ENCODE measurements around the gene CHRNE. TPM values are rescaled to one million over a fixed set of nuclear protein-coding genes. Genes with fewer than 3 reads are reported as not detected.

Gene CHRNE
- total RNA-seq, 1 donor = 4.9 TPM

DNA sequence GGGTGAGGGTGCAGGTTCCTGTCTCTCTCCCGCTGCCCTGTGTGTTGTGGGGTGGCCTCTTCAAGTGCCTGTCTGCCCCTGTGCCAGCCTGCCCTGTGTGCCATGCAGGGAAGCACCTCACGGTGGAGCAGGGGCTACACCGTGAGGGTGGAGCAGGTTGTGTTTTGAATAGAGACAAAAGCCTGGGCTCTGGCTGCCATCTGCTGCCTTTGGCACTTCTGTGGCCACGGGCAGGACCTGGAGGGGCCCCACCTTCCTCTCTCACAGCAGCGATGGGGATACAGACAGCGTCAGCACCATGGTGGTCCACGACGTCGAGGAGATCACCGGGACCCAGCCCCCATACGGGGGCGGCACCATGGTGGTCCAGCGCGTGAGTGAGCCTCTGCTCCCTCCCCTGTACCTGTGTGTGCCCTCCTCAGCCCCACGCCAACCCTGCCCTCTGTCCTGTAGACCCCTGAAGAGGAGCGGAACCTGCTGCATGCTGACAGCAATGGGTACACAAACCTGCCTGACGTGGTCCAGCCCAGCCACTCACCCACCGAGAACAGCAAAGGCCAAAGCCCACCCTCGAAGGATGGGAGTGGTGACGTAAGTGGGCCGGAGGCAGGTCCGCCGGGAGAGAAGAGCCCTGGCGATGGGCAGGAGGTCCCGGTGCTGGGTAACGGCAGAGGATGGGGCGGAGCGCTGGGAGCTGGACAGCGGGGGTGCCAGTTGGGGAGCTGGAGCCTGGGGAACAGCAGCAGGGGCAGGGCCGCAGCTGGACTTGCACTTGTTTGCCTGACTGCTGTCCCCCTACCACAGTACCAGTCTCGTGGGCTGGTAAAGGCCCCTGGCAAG, 9.0 kb downstream of the CHRNE start:
- TF ChIP-seq, protein P1, sequence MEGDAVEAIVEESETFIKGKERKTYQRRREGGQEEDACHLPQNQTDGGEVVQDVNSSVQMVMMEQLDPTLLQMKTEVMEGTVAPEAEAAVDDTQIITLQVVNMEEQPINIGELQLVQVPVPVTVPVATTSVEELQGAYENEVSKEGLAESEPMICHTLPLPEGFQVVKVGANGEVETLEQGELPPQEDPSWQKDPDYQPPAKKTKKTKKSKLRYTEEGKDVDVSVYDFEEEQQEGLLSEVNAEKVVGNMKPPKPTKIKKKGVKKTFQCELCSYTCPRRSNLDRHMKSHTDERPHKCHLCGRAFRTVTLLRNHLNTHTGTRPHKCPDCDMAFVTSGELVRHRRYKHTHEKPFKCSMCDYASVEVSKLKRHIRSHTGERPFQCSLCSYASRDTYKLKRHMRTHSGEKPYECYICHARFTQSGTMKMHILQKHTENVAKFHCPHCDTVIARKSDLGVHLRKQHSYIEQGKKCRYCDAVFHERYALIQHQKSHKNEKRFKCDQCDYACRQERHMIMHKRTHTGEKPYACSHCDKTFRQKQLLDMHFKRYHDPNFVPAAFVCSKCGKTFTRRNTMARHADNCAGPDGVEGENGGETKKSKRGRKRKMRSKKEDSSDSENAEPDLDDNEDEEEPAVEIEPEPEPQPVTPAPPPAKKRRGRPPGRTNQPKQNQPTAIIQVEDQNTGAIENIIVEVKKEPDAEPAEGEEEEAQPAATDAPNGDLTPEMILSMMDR (IDR thresholded peaks at IDR 0.05; ENCODE audit: insufficient read depth, low read length) = no peak
- no peak overlapping the region for H3K4me3 ChIP-seq (ENCODE audit: low read depth, low read length)
- DNase-seq (ENCODE audit: low read depth) = no peak

DNA sequence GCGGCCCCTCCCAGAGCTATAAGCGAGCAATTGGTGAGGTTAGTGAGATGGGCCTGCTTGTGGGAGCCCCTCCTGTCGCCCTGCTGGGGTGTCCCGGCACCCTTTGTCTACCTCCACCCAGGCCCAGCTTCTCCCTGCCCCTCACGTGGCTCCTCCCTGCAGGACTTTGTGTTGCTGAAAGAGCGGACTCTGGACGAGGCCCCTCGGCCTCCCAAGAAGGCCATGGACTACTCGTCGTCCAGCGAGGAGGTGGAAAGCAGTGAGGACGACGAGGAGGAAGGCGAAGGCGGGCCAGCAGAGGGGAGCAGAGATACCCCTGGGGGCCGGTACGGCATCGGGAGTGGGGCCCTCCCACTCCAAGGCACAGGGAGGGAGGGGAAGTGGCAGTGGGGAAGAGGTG, 9.6 kb downstream of the CHRNE start:
- H3K4me3 ChIP-seq (ENCODE audit: low read depth, low read length) = no peak overlapping the region
- TF ChIP-seq, protein P1 (IDR thresholded peaks at IDR 0.05; ENCODE audit: insufficient read depth, low read length) = no peak
- DNase-seq (ENCODE audit: low read depth) = no peak

DNA sequence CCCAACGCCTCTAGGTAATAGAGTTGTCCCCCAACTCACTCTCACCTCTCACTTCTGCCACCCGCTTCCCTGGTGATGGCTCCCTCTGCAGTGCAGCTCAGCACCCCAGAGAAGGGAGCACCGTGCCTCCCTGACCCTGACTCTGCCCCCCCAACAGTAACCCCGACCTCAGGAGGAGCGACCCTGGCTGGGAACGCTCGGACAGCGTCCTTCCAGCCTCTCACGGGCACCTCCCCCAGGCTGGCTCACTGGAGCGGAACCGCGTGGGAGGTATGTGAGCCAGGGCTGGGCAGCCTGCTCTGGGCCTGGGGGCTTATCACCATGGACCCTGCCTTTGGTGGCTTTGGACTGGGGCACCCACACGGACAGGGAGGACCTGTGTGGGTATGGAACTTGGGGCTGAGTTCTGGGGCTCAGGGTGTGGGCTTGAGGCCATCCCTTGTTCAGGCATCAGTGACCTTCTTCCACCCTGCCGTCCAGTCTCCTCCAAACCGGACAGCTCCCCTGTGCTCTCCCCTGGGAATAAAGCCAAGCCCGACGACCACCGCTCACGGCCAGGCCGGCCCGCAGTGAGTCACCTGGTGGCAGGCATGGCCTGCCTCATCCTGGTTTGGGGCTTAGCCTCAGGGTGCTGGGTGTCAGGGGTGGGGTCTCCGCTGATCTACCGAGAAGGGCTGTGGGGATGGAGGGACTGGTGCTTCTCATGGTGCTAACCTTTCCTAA, 10.2 kb downstream of the CHRNE start:
- DNase-seq (ENCODE audit: low read depth) = no peak
- no peak overlapping the region for H3K4me3 ChIP-seq (ENCODE audit: low read depth, low read length)
- TF ChIP-seq, protein P1 (IDR thresholded peaks at IDR 0.05; ENCODE audit: insufficient read depth, low read length) = no peak

DNA sequence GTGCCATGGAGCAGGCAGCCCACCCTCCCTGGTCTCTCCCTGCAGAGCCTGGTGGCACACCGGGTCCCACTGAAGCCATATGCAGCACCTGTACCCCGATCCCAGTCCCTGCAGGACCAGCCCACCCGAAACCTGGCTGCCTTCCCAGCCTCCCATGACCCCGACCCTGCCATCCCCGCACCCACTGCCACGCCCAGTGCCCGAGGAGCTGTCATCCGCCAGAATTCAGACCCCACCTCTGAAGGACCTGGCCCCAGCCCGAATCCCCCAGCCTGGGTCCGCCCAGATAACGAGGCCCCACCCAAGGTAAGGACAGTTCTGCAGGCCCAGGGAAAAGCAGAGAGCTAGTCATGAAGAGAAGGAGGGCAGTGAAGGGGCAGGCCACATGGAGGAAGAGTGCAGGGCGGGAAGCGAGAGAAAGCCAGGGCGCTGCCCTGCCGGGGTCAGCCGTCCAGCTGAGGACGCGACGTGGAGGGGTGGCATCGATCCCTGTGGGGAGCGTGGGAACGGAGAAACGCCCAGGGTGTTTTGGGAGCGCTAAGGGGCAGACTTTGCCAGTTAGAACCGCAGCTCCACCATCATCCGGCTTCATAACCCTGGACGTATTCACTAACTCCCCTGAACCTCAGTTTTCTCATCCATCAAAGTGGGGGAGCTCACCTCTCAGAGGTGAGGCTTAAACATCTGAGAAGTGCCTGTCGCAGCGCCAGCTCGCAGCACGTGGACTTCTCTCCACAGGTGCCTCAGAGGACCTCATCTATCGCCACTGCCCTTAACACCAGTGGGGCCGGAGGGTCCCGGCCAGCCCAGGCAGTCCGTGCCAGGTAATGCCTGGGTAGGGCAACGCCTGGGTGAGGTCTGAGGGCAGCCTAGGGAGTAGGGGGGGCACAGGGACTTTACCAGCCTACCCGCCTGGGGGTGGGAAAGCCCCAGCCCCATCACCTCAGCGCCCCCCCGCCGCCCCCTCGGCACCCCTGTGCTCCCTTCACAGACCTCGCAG, 11.2 kb downstream of the CHRNE start:
- H3K4me3 ChIP-seq (ENCODE audit: low read depth, low read length) = no peak overlapping the region
- TF ChIP-seq, protein P1 (IDR thresholded peaks at IDR 0.05; ENCODE audit: insufficient read depth, low read length) = no peak
- no peak for DNase-seq (ENCODE audit: low read depth)

DNA sequence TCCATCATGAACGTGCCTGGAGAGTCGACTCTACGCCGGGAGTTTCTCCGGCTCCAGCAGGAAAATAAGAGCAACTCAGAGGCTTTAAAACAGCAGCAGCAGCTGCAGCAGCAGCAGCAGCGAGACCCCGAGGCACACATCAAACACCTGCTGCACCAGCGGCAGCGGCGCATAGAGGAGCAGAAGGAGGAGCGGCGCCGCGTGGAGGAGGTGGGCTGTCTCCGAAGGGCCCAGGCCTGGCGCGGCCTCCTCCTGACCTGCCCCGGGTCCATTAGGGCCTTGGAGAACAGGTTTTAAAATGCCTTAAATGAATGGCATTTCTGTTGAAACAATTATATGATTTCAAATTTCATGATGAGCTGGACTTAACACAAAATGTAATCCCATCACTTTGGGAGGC, 15.3 kb downstream of the CHRNE start:
- TF ChIP-seq, protein P1 (IDR thresholded peaks at IDR 0.05; ENCODE audit: insufficient read depth, low read length) = no peak
- no peak for DNase-seq (ENCODE audit: low read depth)
- no peak overlapping the region for H3K4me3 ChIP-seq (ENCODE audit: low read depth, low read length)

DNA sequence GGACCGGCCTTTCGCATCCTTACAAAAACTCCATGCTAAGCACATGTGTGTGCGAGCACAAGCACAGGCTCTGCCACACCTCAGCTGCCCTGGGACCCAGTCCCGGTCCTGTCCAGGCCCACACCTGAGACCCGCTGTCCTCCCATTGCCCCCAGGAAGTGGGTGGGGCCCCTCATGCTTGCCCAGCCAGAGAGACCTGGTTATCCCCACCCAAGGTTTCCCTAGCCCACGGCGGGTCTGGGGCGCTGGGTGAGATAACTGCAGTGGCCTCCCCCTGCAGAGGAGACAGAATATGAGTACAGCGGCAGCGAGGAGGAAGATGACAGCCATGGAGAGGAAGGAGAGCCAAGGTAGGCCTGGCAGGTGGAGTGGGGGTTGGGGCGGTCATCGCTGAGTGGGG, 16.1 kb downstream of the CHRNE start:
- TF ChIP-seq, protein P1 (IDR thresholded peaks at IDR 0.05; ENCODE audit: insufficient read depth, low read length) = no peak
- no peak overlapping the region for H3K4me3 ChIP-seq (ENCODE audit: low read depth, low read length)
- DNase-seq (ENCODE audit: low read depth) = no peak

All from fibroblast of the aortic adventitia (primary cell).